OCI-LY7 (cell line): Measurements from ENCODE around the gene FOXN3. TPM values are rescaled to one million over a fixed set of nuclear protein-coding genes. Genes with fewer than 3 reads are reported as not detected.

Source experiments
- BruUV-seq: library from RNA; stranded (reverse); fragments of 400-500 nt; replicated peaks from 2 replicates; lab custom pipeline; 2021; lab: Mats Ljungman, UMichigan
- CTCF ChIA-PET: fragments of 300-600 bp; sonication (Branson Sonifier 250); formaldehyde crosslinking; loops from one replicate; lab custom pipeline; 2022; ENCODE audit warnings: antibody characterized with exemption; ENCODE audit not compliant: unreplicated experiment; lab: Charles Lee
- POLR2A ChIA-PET: fragments of 300-600 bp; sonication (Branson Sonifier 250); formaldehyde crosslinking; loops from one replicate; lab custom pipeline; 2022; ENCODE audit warnings: antibody characterized with exemption; lab: Charles Lee
- DNase-seq: peaks from one replicate; pipeline ENCODE4 v3.0.0-alpha.2; 2015; ENCODE audit warnings: low spot score
- H2AFZ ChIP-seq: fragments of 200-600 bp; sonication (generic), shearing (Covaris generic); 2 replicates; pipeline ENCODE4 v1.6.1; 2014; ENCODE audit warnings: mild to moderate bottlenecking, antibody characterized with exemption, low read length, moderate library complexity
- H3K27ac ChIP-seq: fragments of 200-600 bp; sonication (generic); 2 replicates; pipeline ENCODE4 v1.5.1; 2014; ENCODE audit warnings: mixed run types, low read depth, mild to moderate bottlenecking, moderate library complexity, low read length, inconsistent platforms; ENCODE audit not compliant: poor library complexity, severe bottlenecking
- H3K36me3 ChIP-seq: fragments of 200-600 bp; sonication (generic); 2 replicates; pipeline ENCODE4 v1.6.1; 2014; ENCODE audit warnings: mild to moderate bottlenecking, antibody characterized with exemption, low read length, moderate library complexity, mixed read lengths; ENCODE audit not compliant: insufficient read depth
- H3K4me1 ChIP-seq: fragments of 200-600 bp; sonication (generic); 2 replicates; pipeline ENCODE4 v1.5.1; 2014; ENCODE audit warnings: mild to moderate bottlenecking, low read length; ENCODE audit not compliant: insufficient read depth, poor library complexity, severe bottlenecking
- H3K4me2 ChIP-seq: fragments of 200-600 bp; sonication (generic); 2 replicates; pipeline ENCODE4 v1.6.1; 2014; ENCODE audit warnings: mild to moderate bottlenecking, low read length
- H3K4me3 ChIP-seq: fragments of 200-600 bp; sonication (generic); 2 replicates; pipeline ENCODE4 v1.5.1; 2014; ENCODE audit warnings: mild to moderate bottlenecking, low read depth, low read length; ENCODE audit not compliant: poor library complexity, severe bottlenecking
- H3K79me2 ChIP-seq: fragments of 200-600 bp; sonication (generic); 2 replicates; pipeline ENCODE4 v1.6.1; 2016; ENCODE audit warnings: low read depth, mild to moderate bottlenecking, low read length, moderate library complexity, mixed read lengths; ENCODE audit not compliant: insufficient read depth
- H3K9me2 ChIP-seq: fragments of 200-600 bp; sonication (generic); 2 replicates; pipeline ENCODE4 v1.6.1; 2016; ENCODE audit warnings: mild to moderate bottlenecking, low read length, mixed read lengths; ENCODE audit not compliant: insufficient read depth
- H3K9me3 ChIP-seq: fragments of 200-600 bp; sonication (generic); 2 replicates; pipeline ENCODE4 v1.6.1; 2014; ENCODE audit warnings: mild to moderate bottlenecking, mixed run types, low read length, mixed read lengths
- H4K20me1 ChIP-seq: fragments of 200-600 bp; sonication (generic); 2 replicates; pipeline ENCODE4 v1.6.1; 2014; ENCODE audit warnings: mild to moderate bottlenecking, antibody characterized with exemption, low read length, moderate library complexity, mixed read lengths; ENCODE audit not compliant: insufficient read depth
- EZH2phosphoT487 ChIP-seq: fragments of 200-600 bp; sonication (generic); IDR thresholded peaks from 2 replicates; pipeline ENCODE4 v1.6.1; 2018; ENCODE audit warnings: low read depth, borderline replicate concordance, mild to moderate bottlenecking, mixed run types, antibody characterized with exemption, low read length, moderate library complexity, mixed read lengths
- intact Hi-C: fragments of 100-400 bp; cut with micrococcal nuclease; formaldehyde crosslinking; loops from one replicate; pipeline ENCODE4 v1.10.0; 2022; ENCODE audit not compliant: unreplicated experiment
- total RNA-seq, 2 experiments: library from RNA; depleted of rRNA in 1 of 2; stranded (reverse); fragments of >200 nt in 1 of 2; shearing (Covaris generic) in 1 of 2; gene quantifications; 2 replicates each; pipeline ENCODE4 v1.2.3, GENCODE V29; 2014 to 2022
- TF ChIP-seq, protein P1 (sequence below): fragments of 200-600 bp; sonication (generic); conservative IDR thresholded peaks from 2 replicates; pipeline ENCODE4 v1.5.1; 2014; ENCODE audit warnings: mild to moderate bottlenecking, antibody characterized with exemption, low read length, moderate library complexity, mixed read lengths

Gene FOXN3
- total RNA-seq, 2 experiments from 2014 or later = 77.7 to 102 TPM

DNA sequence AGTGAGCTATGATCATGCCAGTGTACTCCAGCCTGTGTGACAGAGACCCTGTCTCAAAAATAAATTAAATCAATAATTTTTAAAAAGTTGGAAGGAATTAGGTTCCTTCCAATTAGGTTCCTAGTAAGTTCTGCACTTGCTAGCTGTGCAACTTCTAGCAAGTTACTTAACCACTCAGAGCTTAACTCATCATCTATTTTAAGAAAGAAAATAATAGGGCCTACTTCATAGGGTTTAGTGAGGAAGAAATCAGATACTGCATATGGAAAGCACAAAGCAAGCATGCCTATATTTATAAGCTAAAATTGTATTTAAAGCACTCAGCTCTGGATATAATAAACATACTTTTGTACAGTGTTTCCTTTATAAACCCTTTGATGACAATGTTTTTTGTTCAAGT, 10.7 kb downstream of the FOXN3 start:
- ChIA-PET CTCF (no interaction called here), POLR2A (interaction anchor here (0.6 to 1.3 kb wide), 5 partner anchors 9 to 67 kb away, joined by 3 to 5 read pairs (median 4); no protein-coding TSS in a partner anchor)
- Histone ChIP-seq H3K4me3 (no peak overlapping the region), H3K4me2 (peak overlapping the region; percentile 31; the same call in 1 of the 2 replicates), H3K4me1 (peaks cover 62% of the 10 kb centered on the region), H3K27ac (no peak overlapping the region), H3K79me2 (peaks cover 86% of the 10 kb centered on the region), H4K20me1 (no peaks in the 10 kb centered on the region), H3K9me3 (no peaks in the 10 kb centered on the region), H2AFZ (no peak overlapping the region), H3K9me2 (no peaks in the 10 kb centered on the region), H3K36me3 (peaks cover 76% of the 10 kb centered on the region)
- intact Hi-C loops = no loop called here
- TSS peak; percentile 6 for BruUV-seq
- no peak for DNase-seq
- no peak for TF ChIP-seq EZH2phosphoT487
- TF ChIP-seq, protein P1, sequence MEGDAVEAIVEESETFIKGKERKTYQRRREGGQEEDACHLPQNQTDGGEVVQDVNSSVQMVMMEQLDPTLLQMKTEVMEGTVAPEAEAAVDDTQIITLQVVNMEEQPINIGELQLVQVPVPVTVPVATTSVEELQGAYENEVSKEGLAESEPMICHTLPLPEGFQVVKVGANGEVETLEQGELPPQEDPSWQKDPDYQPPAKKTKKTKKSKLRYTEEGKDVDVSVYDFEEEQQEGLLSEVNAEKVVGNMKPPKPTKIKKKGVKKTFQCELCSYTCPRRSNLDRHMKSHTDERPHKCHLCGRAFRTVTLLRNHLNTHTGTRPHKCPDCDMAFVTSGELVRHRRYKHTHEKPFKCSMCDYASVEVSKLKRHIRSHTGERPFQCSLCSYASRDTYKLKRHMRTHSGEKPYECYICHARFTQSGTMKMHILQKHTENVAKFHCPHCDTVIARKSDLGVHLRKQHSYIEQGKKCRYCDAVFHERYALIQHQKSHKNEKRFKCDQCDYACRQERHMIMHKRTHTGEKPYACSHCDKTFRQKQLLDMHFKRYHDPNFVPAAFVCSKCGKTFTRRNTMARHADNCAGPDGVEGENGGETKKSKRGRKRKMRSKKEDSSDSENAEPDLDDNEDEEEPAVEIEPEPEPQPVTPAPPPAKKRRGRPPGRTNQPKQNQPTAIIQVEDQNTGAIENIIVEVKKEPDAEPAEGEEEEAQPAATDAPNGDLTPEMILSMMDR = no peak

- Histone ChIP-seq H3K4me1 (peaks cover 58% of the 10 kb centered on the region), H2AFZ (no peak overlapping the region), H3K9me3 (no peaks in the 10 kb centered on the region), H3K79me2 (peaks cover 83% of the 10 kb centered on the region), H3K4me2 (no peak overlapping the region), H3K27ac (peak overlapping the region; percentile 11), H3K36me3 (peaks cover 70% of the 10 kb centered on the region), H3K9me2 (no peaks in the 10 kb centered on the region), H4K20me1 (0 out of 2 replicates have a peak, but pooled peaks cover 1% of the 10 kb centered on the region), H3K4me3 (no peak overlapping the region)
- DNase-seq = no peak
- no TSS peak for BruUV-seq
- ChIA-PET CTCF (no interaction called here), POLR2A (interaction anchor here (1.0 to 1.3 kb wide), 2 partner anchors 47 to 66 kb away, joined by 4 read pairs; no protein-coding TSS in a partner anchor)
- intact Hi-C loops = no loop called here
- no peak for TF ChIP-seq EZH2phosphoT487
- TF ChIP-seq, protein P1 = no peak
Observed at GRCh38 chr14:89405712-89406111, 11.3 kb downstream of the FOXN3 start.

DNA sequence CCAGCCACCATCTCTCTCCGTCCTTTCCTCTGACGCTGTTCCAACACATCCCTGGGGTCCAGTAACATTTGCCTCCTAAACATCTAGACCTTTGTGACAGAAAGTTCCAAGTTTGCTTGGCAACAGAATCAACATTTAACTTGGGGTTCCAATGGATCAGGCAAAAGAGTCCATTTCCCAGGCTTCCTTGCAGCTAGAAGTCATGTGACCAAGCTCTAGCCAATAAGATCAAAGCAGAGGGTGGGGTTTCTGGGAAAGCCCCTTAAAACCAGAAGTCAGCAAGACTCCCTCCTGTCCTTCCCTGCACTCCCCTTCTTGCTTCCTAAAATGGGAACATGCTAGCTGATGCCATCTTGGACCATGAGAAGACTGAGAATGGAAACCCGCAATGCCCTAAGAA, 14.7 kb downstream of the FOXN3 start:
- DNase-seq = no peak
- CTCF ChIA-PET = no interaction called here
- POLR2A ChIA-PET = interaction anchor here (0.6 to 1.3 kb wide), 3 partner anchors 12 to 20 kb away, joined by 3 read pairs; no protein-coding TSS in a partner anchor
- BruUV-seq = no TSS peak
- H3K4me1 ChIP-seq = peaks cover 63% of the 10 kb centered on the region
- intact Hi-C loops = no loop called here
- peaks cover 81% of the 10 kb centered on the region for H3K79me2 ChIP-seq
- no peak overlapping the region for H3K4me2 ChIP-seq
- H3K36me3 ChIP-seq = peaks cover 46% of the 10 kb centered on the region
- no peak overlapping the region for H2AFZ ChIP-seq
- no peaks in the 10 kb centered on the region for H3K9me3 ChIP-seq
- H4K20me1 ChIP-seq = 0 out of 2 replicates have a peak, but pooled peaks cover 5% of the 10 kb centered on the region
- no peaks in the 10 kb centered on the region for H3K9me2 ChIP-seq
- TF ChIP-seq EZH2phosphoT487 = no peak
- TF ChIP-seq, protein P1 = no peak
- H3K27ac ChIP-seq = no peak overlapping the region
- H3K4me3 ChIP-seq = no peak overlapping the region
